Choroid plexus epithelial cell (primary cell): ENCODE measurements around the gene BCAS3.
"Not testable (repeated sequence)": the region's sequence is repeated elsewhere in the genome, so short reads cannot be mapped to it uniquely, and the experiment has no call there.

ENCODE experiments used
- DNase-seq: peaks from one replicate; pipeline ENCODE4 v3.0.0-alpha.2; 2010; ENCODE audit warnings: low read depth
- H3K4me3 ChIP-seq: 2 replicates; pipeline ENCODE4 v1.5.1; 2011; ENCODE audit warnings: low read depth, mild to moderate bottlenecking, control low read depth, low read length, moderate library complexity
- TF ChIP-seq, protein P1 (sequence below): conservative IDR thresholded peaks from 2 replicates; pipeline ENCODE4 v1.5.1; 2011; ENCODE audit warnings: low read depth, mild to moderate bottlenecking, control low read depth, inconsistent platforms, low read length, moderate library complexity

The BCAS3 gene

DNA sequence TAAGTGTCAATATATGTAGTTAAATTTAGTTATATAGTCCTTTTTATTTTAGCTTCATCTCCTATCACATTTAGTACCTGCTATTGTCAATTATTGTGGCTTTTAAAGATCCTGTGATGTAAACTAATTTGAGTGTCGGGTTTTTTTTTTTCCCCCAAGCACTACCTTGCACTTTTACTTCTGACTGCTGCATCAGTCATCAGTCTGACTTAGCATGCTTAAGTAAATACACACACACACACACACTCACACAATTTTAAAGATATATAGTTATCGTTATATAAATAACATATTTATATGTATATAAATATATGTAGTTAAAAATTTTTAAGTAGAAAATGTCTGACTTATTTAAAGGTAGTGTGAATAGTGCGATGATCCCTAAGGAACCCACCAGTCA lies 127.2 kb downstream of the BCAS3 start:
- no peak for DNase-seq
- TF ChIP-seq, protein P1, sequence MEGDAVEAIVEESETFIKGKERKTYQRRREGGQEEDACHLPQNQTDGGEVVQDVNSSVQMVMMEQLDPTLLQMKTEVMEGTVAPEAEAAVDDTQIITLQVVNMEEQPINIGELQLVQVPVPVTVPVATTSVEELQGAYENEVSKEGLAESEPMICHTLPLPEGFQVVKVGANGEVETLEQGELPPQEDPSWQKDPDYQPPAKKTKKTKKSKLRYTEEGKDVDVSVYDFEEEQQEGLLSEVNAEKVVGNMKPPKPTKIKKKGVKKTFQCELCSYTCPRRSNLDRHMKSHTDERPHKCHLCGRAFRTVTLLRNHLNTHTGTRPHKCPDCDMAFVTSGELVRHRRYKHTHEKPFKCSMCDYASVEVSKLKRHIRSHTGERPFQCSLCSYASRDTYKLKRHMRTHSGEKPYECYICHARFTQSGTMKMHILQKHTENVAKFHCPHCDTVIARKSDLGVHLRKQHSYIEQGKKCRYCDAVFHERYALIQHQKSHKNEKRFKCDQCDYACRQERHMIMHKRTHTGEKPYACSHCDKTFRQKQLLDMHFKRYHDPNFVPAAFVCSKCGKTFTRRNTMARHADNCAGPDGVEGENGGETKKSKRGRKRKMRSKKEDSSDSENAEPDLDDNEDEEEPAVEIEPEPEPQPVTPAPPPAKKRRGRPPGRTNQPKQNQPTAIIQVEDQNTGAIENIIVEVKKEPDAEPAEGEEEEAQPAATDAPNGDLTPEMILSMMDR: no peak
- H3K4me3 ChIP-seq: no peak overlapping the region

DNA sequence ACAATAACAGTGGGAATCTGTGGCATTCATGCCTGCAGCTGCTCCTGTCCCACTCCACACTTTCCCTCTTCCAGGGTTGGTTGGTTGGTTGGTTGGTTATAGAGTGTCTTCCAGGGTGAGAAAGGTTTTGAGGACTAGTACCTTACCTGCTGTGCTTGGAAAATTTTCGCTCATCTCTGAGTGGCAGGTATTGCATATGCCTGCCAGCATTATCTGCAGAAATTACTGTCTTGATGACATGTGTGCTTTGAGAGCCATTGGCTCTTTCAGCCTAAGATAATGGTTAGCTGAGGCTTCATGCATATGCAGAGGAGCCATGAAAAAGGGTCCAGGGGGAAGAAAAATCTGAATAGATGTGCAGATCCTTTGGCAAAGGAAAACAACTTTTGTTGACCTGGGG lies 131.8 kb downstream of the BCAS3 start:
- TF ChIP-seq, protein P1: no peak
- DNase-seq: no peak
- no peak overlapping the region for H3K4me3 ChIP-seq

DNA sequence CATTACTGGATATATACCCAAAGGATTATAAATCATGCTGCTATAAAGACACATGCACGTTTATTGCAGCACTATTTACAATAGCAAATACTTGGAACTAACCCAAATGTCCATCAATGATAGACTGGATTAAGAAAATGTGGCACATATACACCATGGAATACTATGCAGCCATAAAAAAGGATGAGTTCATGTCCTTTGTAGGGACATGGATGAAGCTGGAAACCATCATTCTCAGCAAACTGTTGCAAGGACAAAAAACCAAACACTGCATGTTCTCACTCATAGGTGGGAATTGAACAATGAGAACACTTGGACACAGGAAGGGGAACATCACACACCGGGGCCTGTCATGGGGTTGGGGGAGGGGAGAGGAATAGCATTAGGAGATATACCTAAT lies 137.3 kb downstream of the BCAS3 start:
- not testable (repeated sequence) for H3K4me3 ChIP-seq, DNase-seq

- H3K4me3 ChIP-seq: no peak overlapping the region
- peak; percentile 84 for DNase-seq
- TF ChIP-seq, protein P1: no peak
Measured at GRCh38 chr17:60817192-60817591, 139.5 kb downstream of the BCAS3 start.

- no peak for DNase-seq
- TF ChIP-seq, protein P1: no peak
- no peak overlapping the region for H3K4me3 ChIP-seq
Measured at GRCh38 chr17:60819447-60820130, 141.9 kb downstream of the BCAS3 start.

GRCh38 chr17:60823515-60823914 lies 145.9 kb downstream of the BCAS3 start:
- TF ChIP-seq, protein P1: no peak
- H3K4me3 ChIP-seq: no peak overlapping the region
- no peak for DNase-seq

DNA sequence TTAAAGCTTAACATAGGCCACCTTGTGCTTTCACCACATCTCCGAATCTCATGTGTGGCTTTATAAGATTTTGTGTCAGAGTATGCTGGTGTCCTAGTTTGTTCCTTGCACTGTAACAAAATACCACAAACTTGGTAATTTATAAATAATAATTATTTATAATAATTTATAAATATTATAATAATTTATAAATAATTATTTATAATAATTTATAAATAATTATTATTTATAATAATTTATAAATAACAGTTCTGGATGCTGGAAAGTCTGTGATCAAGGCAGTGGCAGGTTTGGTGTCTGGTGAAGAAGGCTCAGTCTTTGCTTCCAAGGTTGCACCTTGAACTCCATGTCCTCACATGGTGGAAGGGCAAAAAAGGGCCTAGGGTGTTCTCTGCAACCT lies 147.7 kb downstream of the BCAS3 start:
- H3K4me3 ChIP-seq: no peak overlapping the region
- TF ChIP-seq, protein P1: no peak
- no peak for DNase-seq
